Panc1 (cell line): ENCODE results near the gene OR3A3.

ENCODE experiments used
- CTCF ChIP-seq: fragments of 450-650 bp; IDR thresholded peaks from 2 replicates; pipeline ENCODE4 v1.5.1; 2017; ENCODE audit warnings: mild to moderate bottlenecking
- POLR2AphosphoS5 ChIP-seq: IDR thresholded peaks from 2 replicates; pipeline ENCODE4 v1.6.1; 2012; ENCODE audit warnings: mild to moderate bottlenecking, low read depth, low read length, moderate library complexity

GRCh38 chr17:3469529-3469928 lies 58.4 kb downstream of the OR3A3 start:
- TF ChIP-seq CTCF (no peak), POLR2AphosphoS5 (no peak)
